SK-N-SH (cell line): ENCODE measurements around the gene PHF3. TPM values are rescaled to one million over a fixed set of nuclear protein-coding genes. Genes with fewer than 3 reads are reported as not detected.

Experiments
- CTCF ChIA-PET: fragments of 300-600, 350-600 bp; formaldehyde crosslinking; extraction: SDS; loops from one replicate; lab custom pipeline; 2021; lab: Yijun Ruan, JAX
- POLR2A ChIA-PET: fragments of 350-600 bp; sonication (Branson Sonifier 250); formaldehyde crosslinking; extraction: SDS; loops from one replicate; lab custom pipeline; 2020; ENCODE audit warnings: antibody characterized with exemption, inconsistent platforms; lab: Yijun Ruan, JAX
- DNase-seq: peaks from one replicate; pipeline ENCODE4 v3.0.0; 2012
- H2AFZ ChIP-seq: fragments of 200-600 bp; sonication (generic); 2 replicates; pipeline ENCODE4 v1.8.1; 2016; ENCODE audit warnings: antibody characterized with exemption, mild to moderate bottlenecking, low read depth
- H3F3A ChIP-seq: fragments of 200-600 bp; sonication (generic); replicated peaks from 2 replicates; pipeline ENCODE3; 2016; ENCODE audit warnings: antibody characterized with exemption, mild to moderate bottlenecking; ENCODE audit not compliant: insufficient read depth
- H3K27ac ChIP-seq, 2 experiments: fragments of 200-500 bp in 1 of 2; fragments of 200-600 bp in 1 of 2; sonication (Bioruptor generic) in 1 of 2; sonication (generic), shearing (Covaris generic) in 1 of 2; 2 replicates each; pipeline versions ENCODE4 v1.5.1 to v1.6.1; 2014 to 2016; ENCODE audit warnings: low read depth in 2 of 2, inconsistent platforms in 1 of 2, low read length in 1 of 2, mild to moderate bottlenecking in 1 of 2, mixed read lengths in 1 of 2
- H3K27me3 ChIP-seq: fragments of 200-600 bp; sonication (generic), shearing (Covaris generic); 2 replicates; pipeline ENCODE4 v1.6.1; 2016; ENCODE audit warnings: mixed run types; ENCODE audit not compliant: insufficient read depth
- H3K36me3 ChIP-seq, 2 experiments: fragments of 200-500 bp in 1 of 2; fragments of 200-600 bp in 1 of 2; sonication (Bioruptor generic) in 1 of 2; sonication (generic) in 1 of 2; replicated peaks in 1 of 2; 2 replicates each; pipeline versions ENCODE3 to v1.5.1; 2014 to 2016; ENCODE audit warnings: low read length in 1 of 2, mild to moderate bottlenecking in 1 of 2; ENCODE audit not compliant: insufficient read depth in 2 of 2, control insufficient read depth in 1 of 2
- H3K4me1 ChIP-seq, 2 experiments: fragments of 200-500 bp in 1 of 2; fragments of 200-600 bp in 1 of 2; sonication (Bioruptor generic) in 1 of 2; sonication (generic), shearing (Covaris generic) in 1 of 2; 2 replicates each; pipeline versions ENCODE4 v1.5.1 to v1.6.1; 2014 to 2016; ENCODE audit warnings: low read depth in 1 of 2, low read length in 1 of 2, mixed run types in 1 of 2; ENCODE audit not compliant: insufficient read depth in 2 of 2, control insufficient read depth in 1 of 2
- H3K4me2 ChIP-seq: fragments of 200-600 bp; sonication (generic), shearing (Covaris generic); 2 replicates; pipeline ENCODE4 v1.6.1; 2017; ENCODE audit warnings: mixed run types
- H3K4me3 ChIP-seq, 2 experiments: fragments of 200-500 bp in 1 of 2; fragments of 200-600 bp in 1 of 2; sonication (Bioruptor generic) in 1 of 2; sonication (generic), shearing (Covaris generic) in 1 of 2; 2 replicates each; pipeline versions ENCODE4 v1.5.1 to v1.8.1; 2014 to 2016; ENCODE audit warnings: low read depth in 2 of 2, inconsistent platforms in 1 of 2, low read length in 1 of 2, mild to moderate bottlenecking in 1 of 2, mixed read lengths in 1 of 2, moderate library complexity in 1 of 2
- H3K79me2 ChIP-seq: fragments of 200-600 bp; sonication (generic); 2 replicates; pipeline ENCODE4 v1.8.1; 2017; ENCODE audit warnings: mild to moderate bottlenecking; ENCODE audit not compliant: insufficient read depth
- H3K9ac ChIP-seq: fragments of 200-600 bp; sonication (generic); 2 replicates; pipeline ENCODE4 v1.6.1; 2017; ENCODE audit warnings: mixed run types
- H3K9me2 ChIP-seq: fragments of 200-600 bp; sonication (generic); 2 replicates; pipeline ENCODE4 v1.6.1; 2017; ENCODE audit warnings: mixed run types
- H3K9me3 ChIP-seq: fragments of 200-600 bp; sonication (generic); 2 replicates; pipeline ENCODE4 v1.6.1; 2017; ENCODE audit warnings: mixed run types, mild to moderate bottlenecking, moderate library complexity
- H4K20me1 ChIP-seq: fragments of 200-600 bp; sonication (generic); 2 replicates; pipeline ENCODE4 v1.6.1; 2017; ENCODE audit warnings: mild to moderate bottlenecking, mixed run types; ENCODE audit not compliant: insufficient read depth
- CHD2 ChIP-seq: fragments of 150-350 bp; IDR thresholded peaks from 2 replicates; pipeline ENCODE4 v1.6.1; 2018; ENCODE audit warnings: low read length; ENCODE audit not compliant: partially characterized antibody
- ELF1 ChIP-seq: IDR thresholded peaks from 2 replicates; pipeline ENCODE4 v1.4.0; 2012
- EZH2phosphoT487 ChIP-seq: fragments of 200-600 bp; sonication (generic); IDR thresholded peaks from 2 replicates; pipeline ENCODE4 v1.6.1; 2017; ENCODE audit warnings: low read depth, mixed run types, mild to moderate bottlenecking, antibody characterized with exemption, moderate library complexity, borderline replicate concordance
- FOSL2 ChIP-seq: IDR thresholded peaks from 2 replicates; pipeline ENCODE4 v1.4.0; 2012; ENCODE audit warnings: low read depth, mild to moderate bottlenecking, moderate library complexity, borderline replicate concordance
- FOXM1 ChIP-seq: IDR thresholded peaks from 2 replicates; pipeline ENCODE4 v1.4.0; 2012; ENCODE audit warnings: low read depth, mild to moderate bottlenecking
- GABPA ChIP-seq: IDR thresholded peaks from 2 replicates; pipeline ENCODE4 v1.4.0; 2012; ENCODE audit warnings: low read depth, mild to moderate bottlenecking
- GATA2 ChIP-seq: sonication (generic); formaldehyde crosslinking; IDR thresholded peaks from 2 replicates; pipeline ENCODE4 v1.5.0; 2020; ENCODE audit warnings: mild to moderate bottlenecking, missing genetic modification reagents
- JUND ChIP-seq: IDR thresholded peaks from 2 replicates; pipeline ENCODE4 v1.4.0; 2012
- MEF2A ChIP-seq: IDR thresholded peaks from 2 replicates; pipeline ENCODE4 v1.4.0; 2012; ENCODE audit warnings: low read depth, borderline replicate concordance
- MXI1 ChIP-seq: IDR thresholded peaks from 2 replicates; pipeline ENCODE4 v1.6.1; 2012; ENCODE audit warnings: mild to moderate bottlenecking, low read depth, low read length, improper control_type of control experiment
- NFIC ChIP-seq: IDR thresholded peaks from 2 replicates; pipeline ENCODE4 v1.4.0; 2012; ENCODE audit warnings: borderline replicate concordance
- NRF1 ChIP-seq: IDR thresholded peaks from 2 replicates; pipeline ENCODE4 v1.6.1; 2012; ENCODE audit warnings: low read depth, mild to moderate bottlenecking, low read length
- RAD21 ChIP-seq: IDR thresholded peaks from 2 replicates; pipeline ENCODE4 v1.6.1; 2012; ENCODE audit warnings: mild to moderate bottlenecking, low read length
- RFX5 ChIP-seq: IDR thresholded peaks from 2 replicates; pipeline ENCODE4 v1.6.1; 2012; ENCODE audit warnings: mild to moderate bottlenecking, improper control_type of control experiment, low read length
- TEAD4 ChIP-seq: IDR thresholded peaks from 2 replicates; pipeline ENCODE4 v1.4.0; 2012; ENCODE audit warnings: mild to moderate bottlenecking, borderline replicate concordance; ENCODE audit not compliant: insufficient read depth
- USF1 ChIP-seq: IDR thresholded peaks from 2 replicates; pipeline ENCODE4 v1.4.0; 2012; ENCODE audit warnings: low read depth, borderline replicate concordance
- WGBS: methylation state at CpG from one replicate; pipeline ENCODE4 v1.1.6; 2017; ENCODE audit warnings: low lambda C conversion rate; 5-methylcytosine and 5-hydroxymethylcytosine counted together
- polyA plus RNA-seq, 3 experiments: library from polyadenylated mRNA; depleted of rRNA; stranded (reverse); fragments of >200 nt; gene quantifications; 2 replicates each; pipeline ENCODE4 v1.2.3, GENCODE V29; 2012
- TF ChIP-seq, protein P1 (sequence below): IDR thresholded peaks from 2 replicates; pipeline ENCODE4 v1.4.0; 2012; ENCODE audit warnings: low read depth, borderline replicate concordance
- TF ChIP-seq, protein P2 (sequence below): IDR thresholded peaks from 2 replicates; pipeline ENCODE4 v1.4.0; 2012; ENCODE audit warnings: low read depth
- TF ChIP-seq, protein P3 (sequence below): IDR thresholded peaks from 2 replicates; pipeline ENCODE4 v1.6.1; 2012; ENCODE audit warnings: mild to moderate bottlenecking, low read depth, low read length, moderate library complexity

The PHF3 gene
- polyA plus RNA-seq, 1 of the 3 experiments (the other 2 are of a cell fraction): 4.4 TPM

DNA sequence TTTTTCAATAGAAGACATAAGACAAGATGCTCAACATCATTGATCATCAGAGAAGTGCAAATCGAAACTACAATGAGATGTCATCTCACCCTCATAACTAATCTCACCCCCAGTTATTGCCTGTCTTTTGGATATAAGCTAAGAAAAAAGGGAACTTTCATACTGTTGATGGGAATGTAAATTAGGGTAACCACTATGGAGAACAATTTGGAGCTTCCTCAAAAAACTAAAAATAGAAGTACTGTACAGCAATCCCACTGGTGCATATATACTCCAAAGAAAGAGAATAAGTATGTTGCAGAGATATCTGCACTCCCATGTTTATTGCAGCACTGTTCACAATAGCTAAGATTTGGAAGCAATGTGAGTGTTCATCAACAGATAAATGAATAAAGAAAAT is 26.4 kb upstream of the PHF3 start:
- Histone ChIP-seq H3K36me3 (no peaks in the 10 kb centered on the region), H3K4me1 (no peaks in the 10 kb centered on the region), H3K9ac (no peak overlapping the region), H3F3A (no peaks in the 10 kb centered on the region), H3K9me3 (no peaks in the 10 kb centered on the region), H3K79me2 (no peaks in the 10 kb centered on the region), H3K4me3 (no peak overlapping the region), H3K4me2 (no peak overlapping the region), H2AFZ (no peak overlapping the region), H3K27me3 (no peaks in the 10 kb centered on the region), H4K20me1 (no peaks in the 10 kb centered on the region), H3K9me2 (0 out of 2 replicates have a peak, but pooled peaks cover 3% of the 10 kb centered on the region), H3K27ac (no peak overlapping the region)
- ChIA-PET CTCF (interaction anchor here (4.1 kb wide), 1 partner anchor 11 kb away, joined by 25 read pairs; no protein-coding TSS in a partner anchor), POLR2A (no interaction called here)
- 79% methylated on average over 1 of the region's 1 CpG for WGBS
- DNase-seq: no peak
- TF ChIP-seq GABPA (no peak), USF1 (no peak), ELF1 (no peak), EZH2phosphoT487 (no peak), TEAD4 (no peak), MEF2A (no peak), MXI1 (no peak), CHD2 (no peak), FOXM1 (no peak)
- TF ChIP-seq, protein P1, sequence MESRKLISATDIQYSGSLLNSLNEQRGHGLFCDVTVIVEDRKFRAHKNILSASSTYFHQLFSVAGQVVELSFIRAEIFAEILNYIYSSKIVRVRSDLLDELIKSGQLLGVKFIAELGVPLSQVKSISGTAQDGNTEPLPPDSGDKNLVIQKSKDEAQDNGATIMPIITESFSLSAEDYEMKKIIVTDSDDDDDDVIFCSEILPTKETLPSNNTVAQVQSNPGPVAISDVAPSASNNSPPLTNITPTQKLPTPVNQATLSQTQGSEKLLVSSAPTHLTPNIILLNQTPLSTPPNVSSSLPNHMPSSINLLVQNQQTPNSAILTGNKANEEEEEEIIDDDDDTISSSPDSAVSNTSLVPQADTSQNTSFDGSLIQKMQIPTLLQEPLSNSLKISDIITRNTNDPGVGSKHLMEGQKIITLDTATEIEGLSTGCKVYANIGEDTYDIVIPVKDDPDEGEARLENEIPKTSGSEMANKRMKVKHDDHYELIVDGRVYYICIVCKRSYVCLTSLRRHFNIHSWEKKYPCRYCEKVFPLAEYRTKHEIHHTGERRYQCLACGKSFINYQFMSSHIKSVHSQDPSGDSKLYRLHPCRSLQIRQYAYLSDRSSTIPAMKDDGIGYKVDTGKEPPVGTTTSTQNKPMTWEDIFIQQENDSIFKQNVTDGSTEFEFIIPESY: no peak
- TF ChIP-seq, protein P2, sequence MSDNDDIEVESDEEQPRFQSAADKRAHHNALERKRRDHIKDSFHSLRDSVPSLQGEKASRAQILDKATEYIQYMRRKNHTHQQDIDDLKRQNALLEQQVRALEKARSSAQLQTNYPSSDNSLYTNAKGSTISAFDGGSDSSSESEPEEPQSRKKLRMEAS: no peak

- no peak overlapping the region for H3K4me3 ChIP-seq
- no peak overlapping the region for H3K9ac ChIP-seq
- no peaks in the 10 kb centered on the region for H3K36me3 ChIP-seq
- H3K4me1 ChIP-seq: no peaks in the 10 kb centered on the region
- 48% methylated on average over 1 of the region's 1 CpG for WGBS
- no peaks in the 10 kb centered on the region for H3K27me3 ChIP-seq
- H3K9me3 ChIP-seq: no peaks in the 10 kb centered on the region
- no peak overlapping the region for H3K27ac ChIP-seq
- no peak for DNase-seq
- CTCF ChIA-PET: interaction anchor here (4.1 kb wide), 1 partner anchor 12 kb away, joined by 25 read pairs; no protein-coding TSS in a partner anchor
- 0 out of 2 replicates have a peak, but pooled peaks cover 1% of the 10 kb centered on the region for H3K9me2 ChIP-seq
- POLR2A ChIA-PET: no interaction called here
- no peaks in the 10 kb centered on the region for H4K20me1 ChIP-seq
- H3F3A ChIP-seq: no peaks in the 10 kb centered on the region
- no peak overlapping the region for H3K4me2 ChIP-seq
- no peak overlapping the region for H2AFZ ChIP-seq
- no peaks in the 10 kb centered on the region for H3K79me2 ChIP-seq
- TF ChIP-seq NRF1 (no peak), FOSL2 (no peak), RAD21 (no peak), USF1 (no peak), NFIC (no peak), RFX5 (no peak), JUND (no peak), EZH2phosphoT487 (no peak), GATA2 (CRISPR knock-in tag) (no peak)
- TF ChIP-seq, protein P3, sequence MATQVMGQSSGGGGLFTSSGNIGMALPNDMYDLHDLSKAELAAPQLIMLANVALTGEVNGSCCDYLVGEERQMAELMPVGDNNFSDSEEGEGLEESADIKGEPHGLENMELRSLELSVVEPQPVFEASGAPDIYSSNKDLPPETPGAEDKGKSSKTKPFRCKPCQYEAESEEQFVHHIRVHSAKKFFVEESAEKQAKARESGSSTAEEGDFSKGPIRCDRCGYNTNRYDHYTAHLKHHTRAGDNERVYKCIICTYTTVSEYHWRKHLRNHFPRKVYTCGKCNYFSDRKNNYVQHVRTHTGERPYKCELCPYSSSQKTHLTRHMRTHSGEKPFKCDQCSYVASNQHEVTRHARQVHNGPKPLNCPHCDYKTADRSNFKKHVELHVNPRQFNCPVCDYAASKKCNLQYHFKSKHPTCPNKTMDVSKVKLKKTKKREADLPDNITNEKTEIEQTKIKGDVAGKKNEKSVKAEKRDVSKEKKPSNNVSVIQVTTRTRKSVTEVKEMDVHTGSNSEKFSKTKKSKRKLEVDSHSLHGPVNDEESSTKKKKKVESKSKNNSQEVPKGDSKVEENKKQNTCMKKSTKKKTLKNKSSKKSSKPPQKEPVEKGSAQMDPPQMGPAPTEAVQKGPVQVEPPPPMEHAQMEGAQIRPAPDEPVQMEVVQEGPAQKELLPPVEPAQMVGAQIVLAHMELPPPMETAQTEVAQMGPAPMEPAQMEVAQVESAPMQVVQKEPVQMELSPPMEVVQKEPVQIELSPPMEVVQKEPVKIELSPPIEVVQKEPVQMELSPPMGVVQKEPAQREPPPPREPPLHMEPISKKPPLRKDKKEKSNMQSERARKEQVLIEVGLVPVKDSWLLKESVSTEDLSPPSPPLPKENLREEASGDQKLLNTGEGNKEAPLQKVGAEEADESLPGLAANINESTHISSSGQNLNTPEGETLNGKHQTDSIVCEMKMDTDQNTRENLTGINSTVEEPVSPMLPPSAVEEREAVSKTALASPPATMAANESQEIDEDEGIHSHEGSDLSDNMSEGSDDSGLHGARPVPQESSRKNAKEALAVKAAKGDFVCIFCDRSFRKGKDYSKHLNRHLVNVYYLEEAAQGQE: no peak
- TF ChIP-seq, protein P1: no peak
Measured at GRCh38 chr6:63610944-63611343, 24.7 kb upstream of the PHF3 start.
